Measurements from ENCODE around the gene ATP2C2. TPM values are rescaled to one million over a fixed set of nuclear protein-coding genes. Genes with fewer than 3 reads are reported as not detected.

Gene ATP2C2
- total RNA-seq, 2 donors from 2014 or later = 2.0 to 2.6 TPM

GRCh38 chr16:84511180-84511800, 143.0 kb downstream of the ATP2C2 start:
- WGBS, 2 experiments (ENCODE audit: insufficient coverage in 1 of 2, insufficient read length in 1 of 2) = 22 to 41% methylated on average over 14 to 21 of the region's 21 CpGs

GRCh38 chr16:84511831-84512230, 143.5 kb downstream of the ATP2C2 start:
- WGBS, 2 experiments (ENCODE audit: insufficient coverage in 1 of 2, insufficient read length in 1 of 2) = 86 to 87% methylated on average over 12 to 13 of the region's 13 CpGs
- H3K9me3 Mint-ChIP-seq = no peaks in the 10 kb centered on the region
- no peak overlapping the region for H3K4me3 ChIP-seq (ENCODE audit: low read length)
- H3K27ac Mint-ChIP-seq = no peak overlapping the region
- no peaks in the 10 kb centered on the region for H3K9me3 ChIP-seq (ENCODE audit: control insufficient read depth, low read length)
- H3K9ac ChIP-seq (ENCODE audit: extremely low read depth, low read length, poor library complexity, severe bottlenecking) = no peak overlapping the region
- H3K4me3 Mint-ChIP-seq = no peak overlapping the region
- no peak overlapping the region for H3K27ac ChIP-seq (ENCODE audit: low read depth, low read length)
- no peak for TF ChIP-seq CTCF (conservative IDR thresholded peaks at IDR 0.05)
- H3K4me1 Mint-ChIP-seq = peaks cover 9% of the 10 kb centered on the region
- H3K36me3 Mint-ChIP-seq (ENCODE audit: low read depth) = no peaks in the 10 kb centered on the region
- peaks cover 3% of the 10 kb centered on the region for H3K4me1 ChIP-seq (ENCODE audit: control insufficient read depth, insufficient read depth, low read length)
- no peak for DNase-seq
- no peaks in the 10 kb centered on the region for H3K27me3 ChIP-seq (ENCODE audit: control insufficient read depth, insufficient read depth, low read length, poor library complexity, severe bottlenecking)
- H3K27me3 Mint-ChIP-seq (ENCODE audit: insufficient read depth) = peaks cover 20% of the 10 kb centered on the region
- no peaks in the 10 kb centered on the region for H3K36me3 ChIP-seq (ENCODE audit: control insufficient read depth, insufficient read depth, low read length)

More at GRCh38 chr16:84511180-84511800, 143.0 kb downstream of the ATP2C2 start:
- Mint-ChIP-seq H3K27me3 (ENCODE audit: insufficient read depth) (peaks cover 20% of the 10 kb centered on the region), H3K36me3 (ENCODE audit: low read depth) (no peaks in the 10 kb centered on the region), H3K27ac (no peak overlapping the region), H3K4me1 (peaks cover 9% of the 10 kb centered on the region), H3K4me3 (no peak overlapping the region), H3K9me3 (no peaks in the 10 kb centered on the region)
- Histone ChIP-seq H3K27me3 (ENCODE audit: control insufficient read depth, insufficient read depth, low read length, poor library complexity, severe bottlenecking) (no peaks in the 10 kb centered on the region), H3K27ac (ENCODE audit: low read depth, low read length) (no peak overlapping the region), H3K4me1 (ENCODE audit: control insufficient read depth, insufficient read depth, low read length) (peaks cover 3% of the 10 kb centered on the region), H3K9ac (ENCODE audit: extremely low read depth, low read length, poor library complexity, severe bottlenecking) (no peak overlapping the region), H3K36me3 (ENCODE audit: control insufficient read depth, insufficient read depth, low read length) (no peaks in the 10 kb centered on the region), H3K9me3 (ENCODE audit: control insufficient read depth, low read length) (no peaks in the 10 kb centered on the region), H3K4me3 (ENCODE audit: low read length) (no peak overlapping the region)
- TF ChIP-seq CTCF (conservative IDR thresholded peaks at IDR 0.05) = peak; percentile 98
- DNase-seq = peak; percentile 94

- H3K27ac Mint-ChIP-seq = no peak overlapping the region
- no peak overlapping the region for H3K9ac ChIP-seq (ENCODE audit: extremely low read depth, low read length, poor library complexity, severe bottlenecking)
- H3K4me1 Mint-ChIP-seq = peaks cover 9% of the 10 kb centered on the region
- no peak overlapping the region for H3K4me3 ChIP-seq (ENCODE audit: low read length)
- H3K4me1 ChIP-seq (ENCODE audit: control insufficient read depth, insufficient read depth, low read length) = peaks cover 3% of the 10 kb centered on the region
- H3K27ac ChIP-seq (ENCODE audit: low read depth, low read length) = no peak overlapping the region
- no peaks in the 10 kb centered on the region for H3K9me3 Mint-ChIP-seq
- H3K9me3 ChIP-seq (ENCODE audit: control insufficient read depth, low read length) = no peaks in the 10 kb centered on the region
- H3K36me3 Mint-ChIP-seq (ENCODE audit: low read depth) = no peaks in the 10 kb centered on the region
- no peak for DNase-seq
- no peaks in the 10 kb centered on the region for H3K36me3 ChIP-seq (ENCODE audit: control insufficient read depth, insufficient read depth, low read length)
- no peak for TF ChIP-seq CTCF (conservative IDR thresholded peaks at IDR 0.05)
- H3K27me3 Mint-ChIP-seq (ENCODE audit: insufficient read depth) = peaks cover 20% of the 10 kb centered on the region
- H3K4me3 Mint-ChIP-seq = no peak overlapping the region
- no peaks in the 10 kb centered on the region for H3K27me3 ChIP-seq (ENCODE audit: control insufficient read depth, insufficient read depth, low read length, poor library complexity, severe bottlenecking)
- WGBS, 2 experiments (ENCODE audit: insufficient coverage in 1 of 2, insufficient read length in 1 of 2) = 94 to 98% methylated on average over 10 of the region's 10 CpGs
These were observed 144.8 kb downstream of the ATP2C2 start for GRCh38 chr16:84513123-84513522.
